ENCODE measurements around the gene PHOSPHO2.
"Not testable (repeated sequence)": the region's sequence is repeated elsewhere in the genome, so short reads cannot be mapped to it uniquely, and the experiment has no call there.

The PHOSPHO2 gene

DNA sequence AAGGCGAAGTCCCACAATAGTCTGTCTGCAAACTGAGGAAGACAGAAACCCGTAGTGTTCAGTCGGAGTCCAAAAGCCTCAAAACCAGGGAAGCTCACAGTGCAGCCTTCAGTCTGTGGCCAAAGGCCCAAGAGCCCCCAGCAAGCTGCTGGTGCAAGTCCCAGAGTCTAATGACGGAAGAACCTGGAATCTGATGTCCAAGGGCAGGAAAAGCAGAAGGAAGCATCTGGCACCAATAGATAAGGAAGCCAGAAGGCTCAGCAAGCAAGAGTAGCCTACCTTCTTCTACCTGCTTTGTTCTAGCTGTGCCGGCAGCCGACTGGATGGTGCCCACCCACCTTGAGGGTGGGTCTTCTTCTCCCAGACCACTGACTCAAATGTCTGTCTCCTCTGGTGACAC lies 21.9 kb upstream of the PHOSPHO2 start:
- H3K27ac Mint-ChIP-seq, result no peak overlapping the region
- H3K4me1 Mint-ChIP-seq (ENCODE audit: low read depth), result no peaks in the 10 kb centered on the region
- H3K9me3 Mint-ChIP-seq (ENCODE audit: low read depth), result no peaks in the 10 kb centered on the region
- H3K4me3 Mint-ChIP-seq, result no peak overlapping the region
- peaks cover 10% of the 10 kb centered on the region for H3K27me3 Mint-ChIP-seq
- no peaks in the 10 kb centered on the region for H3K36me3 Mint-ChIP-seq

DNA sequence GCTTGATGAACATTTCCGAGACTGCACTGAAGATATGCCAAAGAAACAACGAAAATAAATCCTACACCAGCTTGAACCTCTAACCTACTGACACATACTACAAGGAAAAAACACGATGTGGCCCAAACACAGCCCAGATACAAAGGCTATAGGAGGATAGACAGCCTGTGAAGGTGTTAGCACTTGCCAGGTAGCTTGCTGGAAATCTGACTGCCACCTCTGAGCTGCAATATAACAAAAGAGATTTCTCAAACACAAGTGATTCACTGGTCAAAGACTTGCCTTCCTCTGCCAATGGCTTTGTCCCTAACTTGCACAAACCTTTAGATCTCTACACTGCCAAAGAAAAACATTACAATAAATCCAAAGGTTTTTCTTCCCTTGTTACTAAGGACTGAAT lies 21.2 kb upstream of the PHOSPHO2 start:
- Mint-ChIP-seq H3K9me3 (ENCODE audit: low read depth) (no peaks in the 10 kb centered on the region), H3K4me1 (ENCODE audit: low read depth) (no peaks in the 10 kb centered on the region), H3K36me3 (no peaks in the 10 kb centered on the region), H3K27ac (no peak overlapping the region), H3K27me3 (peaks cover 10% of the 10 kb centered on the region), H3K4me3 (no peak overlapping the region)

DNA sequence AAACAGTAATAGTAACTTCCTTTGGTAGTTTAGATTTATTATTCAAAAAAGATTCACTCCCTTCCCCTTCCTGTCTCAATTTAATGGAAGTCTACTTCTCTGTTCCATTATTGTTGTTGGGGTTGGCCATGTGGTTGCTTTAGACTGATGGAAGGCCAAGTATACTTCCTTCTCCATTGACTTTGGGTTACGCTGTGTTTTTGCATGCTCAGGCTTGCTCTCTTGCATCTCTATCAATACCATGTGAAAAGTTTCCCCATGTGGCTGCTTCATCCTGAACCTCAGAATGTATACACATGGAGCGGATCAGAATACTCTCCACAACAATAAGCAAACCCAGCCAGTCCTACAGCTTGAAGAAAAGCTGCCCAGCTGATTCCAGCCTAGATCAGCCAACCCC lies 20.3 kb upstream of the PHOSPHO2 start:
- Mint-ChIP-seq H3K4me3 (no peak overlapping the region), H3K4me1 (ENCODE audit: low read depth) (no peaks in the 10 kb centered on the region), H3K27me3 (peaks cover 10% of the 10 kb centered on the region), H3K9me3 (ENCODE audit: low read depth) (no peaks in the 10 kb centered on the region), H3K36me3 (no peaks in the 10 kb centered on the region), H3K27ac (no peak overlapping the region)

DNA sequence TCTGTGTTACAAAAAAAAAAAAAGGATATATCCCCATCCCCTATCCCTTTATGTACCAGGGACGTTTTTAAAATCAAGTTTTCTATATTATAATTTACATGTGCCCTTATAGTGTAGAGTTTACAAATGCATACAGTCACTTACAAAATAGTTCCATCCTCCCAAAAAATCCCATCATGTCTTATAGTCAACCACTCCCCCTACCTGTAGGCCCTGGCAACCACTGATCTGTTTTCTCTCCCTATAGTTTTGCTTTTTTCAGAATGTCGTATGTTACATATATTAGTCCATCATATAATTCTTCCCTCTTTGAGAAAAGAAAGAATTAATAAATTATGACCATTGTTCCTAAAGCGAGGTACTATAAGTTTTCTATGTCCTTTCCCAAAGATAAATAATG lies 17.9 kb upstream of the PHOSPHO2 start:
- H3K36me3 Mint-ChIP-seq, result no peaks in the 10 kb centered on the region
- H3K27me3 Mint-ChIP-seq, result peaks cover 9% of the 10 kb centered on the region
- H3K4me3 Mint-ChIP-seq, result no peak overlapping the region
- H3K4me1 Mint-ChIP-seq (ENCODE audit: low read depth), result no peaks in the 10 kb centered on the region
- no peak overlapping the region for H3K27ac Mint-ChIP-seq
- no peaks in the 10 kb centered on the region for H3K9me3 Mint-ChIP-seq (ENCODE audit: low read depth)

DNA sequence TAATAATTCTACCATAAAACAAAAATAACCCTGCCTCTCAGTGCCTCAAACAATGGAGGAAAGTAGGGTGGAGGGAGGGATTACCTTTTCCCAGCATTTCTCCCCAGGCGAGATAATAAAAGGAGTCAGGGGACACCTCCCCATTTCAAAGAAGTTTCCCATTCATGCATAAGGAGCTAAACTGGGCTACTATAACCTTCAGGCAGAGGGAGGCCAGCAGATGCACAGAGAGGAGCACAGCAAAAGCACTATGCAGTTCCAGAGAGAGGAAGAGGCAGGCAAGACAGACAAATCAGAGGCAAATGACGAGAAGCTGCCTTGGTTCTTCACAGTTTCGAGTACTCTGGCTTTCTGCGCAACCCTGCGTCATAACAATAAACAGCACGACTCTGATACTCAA lies 17.4 kb upstream of the PHOSPHO2 start:
- Mint-ChIP-seq H3K27ac (no peak overlapping the region), H3K27me3 (peaks cover 9% of the 10 kb centered on the region), H3K9me3 (ENCODE audit: low read depth) (no peaks in the 10 kb centered on the region), H3K36me3 (no peaks in the 10 kb centered on the region), H3K4me3 (no peak overlapping the region), H3K4me1 (ENCODE audit: low read depth) (no peaks in the 10 kb centered on the region)

DNA sequence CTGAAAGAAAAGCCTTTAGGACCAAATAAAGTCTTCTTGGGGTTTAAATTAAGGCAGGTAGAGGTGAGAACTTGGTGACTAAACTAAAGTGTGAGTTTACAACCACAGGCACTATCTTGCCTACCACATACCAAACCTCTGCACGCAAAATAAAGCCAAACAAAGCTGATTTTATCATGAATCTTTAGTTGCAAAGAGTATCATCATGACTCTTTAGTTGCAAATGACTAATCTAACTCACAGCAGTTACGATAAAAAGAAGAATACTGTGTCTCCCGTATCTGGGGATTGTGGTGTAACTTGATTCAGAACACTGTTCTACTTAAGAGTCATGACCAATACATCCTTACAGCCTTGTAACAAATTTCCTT lies 11.2 kb upstream of the PHOSPHO2 start:
- no peak overlapping the region for H3K27ac Mint-ChIP-seq
- no peaks in the 10 kb centered on the region for H3K27me3 Mint-ChIP-seq
- H3K4me1 Mint-ChIP-seq (ENCODE audit: low read depth), result no peaks in the 10 kb centered on the region
- no peaks in the 10 kb centered on the region for H3K9me3 Mint-ChIP-seq (ENCODE audit: low read depth)
- H3K4me3 Mint-ChIP-seq, result no peak overlapping the region
- peaks cover 2% of the 10 kb centered on the region for H3K36me3 Mint-ChIP-seq

DNA sequence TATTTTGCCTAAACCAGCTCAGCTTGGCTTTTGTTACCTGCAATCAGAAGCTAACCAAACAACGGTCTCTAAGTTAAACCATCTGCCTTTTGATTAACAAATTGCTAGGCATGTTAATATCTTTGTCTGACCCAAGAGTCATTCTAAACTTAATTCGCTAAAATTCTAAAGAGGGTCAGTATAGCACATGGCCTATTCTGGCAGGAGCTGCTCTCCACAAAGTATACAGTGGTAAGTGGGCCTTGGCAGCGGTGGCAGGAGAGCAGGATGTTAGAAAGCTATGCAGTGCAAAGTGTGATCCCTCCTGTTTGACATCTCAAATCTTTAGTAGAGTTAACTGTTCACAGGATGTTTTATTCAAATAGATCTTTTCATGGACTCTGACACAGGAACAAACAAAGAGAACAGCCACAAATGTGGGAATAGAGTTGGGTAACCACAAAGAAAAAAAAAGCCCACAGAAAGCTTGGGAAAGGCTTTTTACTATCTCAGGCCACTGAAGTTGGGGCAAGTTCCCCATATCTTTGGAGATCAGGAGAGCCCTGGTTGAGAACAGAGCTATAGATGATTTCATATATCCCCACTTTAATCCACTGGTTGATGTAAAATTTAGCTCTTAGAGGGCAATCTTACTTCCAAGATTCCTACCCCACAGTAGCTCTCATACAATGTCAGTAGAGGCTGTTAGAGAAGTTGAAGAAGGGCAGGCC lies 10.7 kb upstream of the PHOSPHO2 start:
- Mint-ChIP-seq H3K27ac (no peak overlapping the region), H3K36me3 (peaks cover 7% of the 10 kb centered on the region), H3K27me3 (no peaks in the 10 kb centered on the region), H3K9me3 (ENCODE audit: low read depth) (no peaks in the 10 kb centered on the region), H3K4me1 (ENCODE audit: low read depth) (no peaks in the 10 kb centered on the region), H3K4me3 (no peak overlapping the region)

DNA sequence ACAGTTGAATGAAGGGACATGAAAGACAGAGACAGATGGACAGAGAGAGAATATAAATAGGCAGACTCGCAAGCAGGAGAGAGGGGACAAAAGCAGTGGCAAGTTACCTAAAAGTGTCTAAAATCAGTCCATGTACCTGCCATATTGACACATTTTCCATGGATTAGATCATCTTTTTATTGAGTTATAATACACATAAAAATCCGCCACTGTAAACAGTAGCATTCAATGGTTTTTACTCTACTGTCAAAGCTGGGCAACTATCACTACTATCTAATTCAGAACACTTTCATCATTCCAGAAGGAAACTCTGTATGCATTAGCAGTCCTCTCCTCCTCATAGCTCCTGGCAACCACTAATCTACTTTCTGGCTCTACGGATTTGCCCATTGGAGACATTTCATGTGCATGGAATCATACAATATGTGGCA lies 10.1 kb upstream of the PHOSPHO2 start:
- H3K9me3 Mint-ChIP-seq (ENCODE audit: low read depth), result no peaks in the 10 kb centered on the region
- no peaks in the 10 kb centered on the region for H3K27me3 Mint-ChIP-seq
- H3K4me3 Mint-ChIP-seq, result no peak overlapping the region
- H3K36me3 Mint-ChIP-seq, result peaks cover 10% of the 10 kb centered on the region
- no peaks in the 10 kb centered on the region for H3K4me1 Mint-ChIP-seq (ENCODE audit: low read depth)
- H3K27ac Mint-ChIP-seq, result no peak overlapping the region

DNA sequence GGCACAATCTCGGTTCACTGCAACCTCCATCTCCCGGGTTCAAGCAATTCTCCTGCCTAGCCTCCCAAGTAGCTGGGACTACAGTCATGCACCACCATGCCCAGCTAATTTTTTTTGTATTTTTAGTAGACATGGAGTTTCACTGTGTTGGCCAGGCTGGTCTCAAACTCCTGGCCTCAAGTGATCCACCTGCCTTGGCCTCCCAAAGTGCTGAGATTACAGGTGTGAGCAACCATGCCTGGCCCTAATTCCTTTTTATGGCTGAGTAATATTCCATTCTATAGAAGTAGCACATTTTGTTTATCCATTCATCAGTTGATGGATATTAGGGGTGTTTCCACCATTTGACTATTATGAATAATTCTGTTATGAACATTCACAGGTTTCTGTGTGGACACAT lies 9.6 kb upstream of the PHOSPHO2 start:
- not testable (repeated sequence) for H3K4me3 Mint-ChIP-seq; H3K27ac Mint-ChIP-seq; H3K4me1 Mint-ChIP-seq (ENCODE audit: low read depth); H3K9me3 Mint-ChIP-seq (ENCODE audit: low read depth); H3K27me3 Mint-ChIP-seq
- H3K36me3 Mint-ChIP-seq, result peaks cover 13% of the 10 kb centered on the region

DNA sequence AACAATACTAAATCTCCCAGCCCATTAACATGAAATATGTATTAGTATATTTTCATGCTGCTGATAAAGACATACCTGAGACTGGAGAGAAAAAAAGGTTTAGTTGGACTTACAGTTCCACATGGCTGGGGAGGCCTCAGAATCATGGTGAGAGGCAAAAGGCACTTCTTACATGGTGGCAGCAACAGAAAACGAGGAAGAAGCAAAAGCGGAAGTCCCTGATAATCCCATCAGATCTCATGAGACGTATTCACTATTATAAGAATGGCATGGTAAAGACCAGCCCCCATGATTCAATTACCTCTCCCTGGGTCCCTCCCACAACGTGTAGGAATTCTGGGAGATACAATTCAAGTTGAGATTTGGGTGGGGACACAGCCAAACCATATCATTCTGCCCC lies 7.4 kb upstream of the PHOSPHO2 start:
- not testable (repeated sequence) for H3K27me3 Mint-ChIP-seq; H3K27ac Mint-ChIP-seq; H3K4me3 Mint-ChIP-seq; H3K9me3 Mint-ChIP-seq (ENCODE audit: low read depth); H3K4me1 Mint-ChIP-seq (ENCODE audit: low read depth)
- H3K36me3 Mint-ChIP-seq, result peaks cover 18% of the 10 kb centered on the region

DNA sequence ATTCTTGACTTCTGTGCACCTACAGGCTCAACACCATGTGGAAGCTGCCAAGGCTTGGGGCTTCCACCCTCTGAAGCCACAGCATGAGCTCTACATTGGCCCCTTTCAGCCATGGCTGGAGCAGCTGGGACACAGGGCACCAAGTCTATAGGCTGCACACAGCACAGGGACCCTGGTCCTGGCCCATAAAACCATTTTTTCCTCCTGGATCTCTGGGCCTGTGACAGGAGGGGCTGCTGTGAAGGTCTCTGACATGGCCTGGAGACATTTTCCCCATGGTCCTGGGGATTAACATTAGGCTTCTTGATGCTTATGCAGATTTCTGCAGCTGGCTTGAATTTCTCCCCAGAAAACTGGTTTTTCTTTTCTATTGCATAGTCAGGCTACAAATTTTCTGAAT lies 6.3 kb upstream of the PHOSPHO2 start:
- not testable (repeated sequence) for H3K27ac Mint-ChIP-seq; H3K4me1 Mint-ChIP-seq (ENCODE audit: low read depth); H3K27me3 Mint-ChIP-seq; H3K9me3 Mint-ChIP-seq (ENCODE audit: low read depth); H3K4me3 Mint-ChIP-seq
- H3K36me3 Mint-ChIP-seq, result peaks cover 18% of the 10 kb centered on the region

DNA sequence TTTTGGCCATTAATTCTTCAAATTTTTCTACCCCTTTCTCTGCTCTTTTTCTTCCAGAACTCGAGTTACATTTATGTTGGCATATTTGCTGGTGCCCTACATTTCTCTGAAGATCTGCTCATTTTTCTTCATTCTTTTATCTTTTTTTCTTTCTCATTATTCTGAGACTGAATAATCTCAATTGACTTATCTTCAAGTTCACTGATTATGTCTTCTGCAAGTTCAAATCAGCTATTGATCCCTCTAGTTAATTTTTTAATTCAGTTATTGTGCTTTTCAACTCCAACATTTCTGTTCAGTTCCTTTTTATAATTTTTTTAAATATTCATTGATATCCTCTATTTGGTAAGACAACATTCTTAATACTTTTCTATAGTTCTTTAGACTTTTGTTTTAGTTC lies 3.3 kb upstream of the PHOSPHO2 start:
- peaks cover 1% of the 10 kb centered on the region for H3K27me3 Mint-ChIP-seq

DNA sequence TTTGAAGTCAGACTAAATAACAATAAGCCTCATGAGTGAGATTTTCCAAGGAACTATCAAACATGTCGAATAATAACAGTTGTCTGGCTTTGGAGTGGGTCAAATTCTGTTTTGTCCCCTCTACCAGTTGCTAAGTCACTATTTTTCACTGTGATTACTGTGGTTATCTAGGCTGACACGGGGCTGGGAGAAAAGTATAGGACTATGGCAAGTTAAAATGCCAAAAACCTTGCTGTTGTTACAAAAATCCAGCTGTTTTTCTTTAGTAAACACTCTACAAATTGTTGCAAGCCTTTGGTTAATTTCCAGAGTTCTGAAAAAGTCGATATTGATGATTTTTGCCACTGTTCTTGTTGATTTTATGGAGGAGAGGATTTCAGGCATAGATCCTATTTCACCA lies 1.6 kb upstream of the PHOSPHO2 start:
- no peak overlapping the region for H3K4me3 Mint-ChIP-seq
- no peak overlapping the region for H3K27ac Mint-ChIP-seq

More for the DNA sequence above, 3.3 kb upstream of the PHOSPHO2 start:
- no peak overlapping the region for H3K4me3 Mint-ChIP-seq
- peaks cover 21% of the 10 kb centered on the region for H3K4me1 Mint-ChIP-seq (ENCODE audit: low read depth)
- H3K9me3 Mint-ChIP-seq (ENCODE audit: low read depth), result peaks cover 5% of the 10 kb centered on the region
- peaks cover 18% of the 10 kb centered on the region for H3K36me3 Mint-ChIP-seq
- no peak overlapping the region for H3K27ac Mint-ChIP-seq

DNA sequence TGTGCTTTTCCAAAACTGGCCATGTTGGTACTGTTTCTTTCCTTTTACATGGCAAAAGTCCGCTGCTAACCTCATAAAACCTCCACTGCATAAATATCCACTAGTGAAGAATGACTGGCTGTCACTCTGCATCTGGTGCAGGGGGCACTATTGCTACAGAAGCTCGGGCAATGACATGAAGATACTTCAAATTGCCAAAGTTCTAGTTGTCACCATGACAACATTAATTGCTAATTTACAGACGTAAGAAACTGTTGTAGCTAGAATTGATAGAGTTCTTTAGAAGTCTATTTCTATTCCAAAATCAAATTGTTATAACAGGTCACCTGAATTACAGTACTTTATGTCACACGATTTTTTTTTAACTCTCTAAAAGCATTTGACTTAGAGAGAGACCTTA lies 909 bp upstream of the PHOSPHO2 start:
- peaks cover 5% of the 10 kb centered on the region for H3K9me3 Mint-ChIP-seq (ENCODE audit: low read depth)
- peaks cover 24% of the 10 kb centered on the region for H3K4me1 Mint-ChIP-seq (ENCODE audit: low read depth)
- peak overlapping the region; percentile 97 for H3K4me3 Mint-ChIP-seq
- peak overlapping the region; percentile 89 for H3K27ac Mint-ChIP-seq
- peaks cover 16% of the 10 kb centered on the region for H3K36me3 Mint-ChIP-seq
- peaks cover 1% of the 10 kb centered on the region for H3K27me3 Mint-ChIP-seq

More for the DNA sequence above, 1.6 kb upstream of the PHOSPHO2 start:
- peaks cover 5% of the 10 kb centered on the region for H3K9me3 Mint-ChIP-seq (ENCODE audit: low read depth)
- H3K36me3 Mint-ChIP-seq, result peaks cover 19% of the 10 kb centered on the region
- H3K4me1 Mint-ChIP-seq (ENCODE audit: low read depth), result peaks cover 24% of the 10 kb centered on the region
- peaks cover 1% of the 10 kb centered on the region for H3K27me3 Mint-ChIP-seq

DNA sequence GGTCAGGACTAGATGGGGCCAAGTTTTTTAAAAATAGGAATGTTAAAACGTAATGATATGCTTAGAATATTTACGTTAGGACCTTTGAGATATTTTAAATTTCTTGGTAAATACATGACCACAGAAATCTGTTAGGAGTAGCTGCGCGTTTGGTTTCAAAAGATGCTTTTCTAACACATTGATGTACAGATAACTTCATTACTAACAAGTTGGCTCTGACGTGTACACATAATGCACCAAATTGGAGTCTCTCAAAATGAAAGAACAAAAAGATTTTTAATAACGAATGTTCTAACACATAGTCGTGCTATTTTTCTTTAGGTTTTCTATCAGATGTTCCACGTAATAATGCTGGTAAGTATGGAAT lies 608 bp downstream of the PHOSPHO2 start:
- H3K36me3 Mint-ChIP-seq, result peaks cover 13% of the 10 kb centered on the region
- H3K27ac Mint-ChIP-seq, result peak overlapping the region; percentile 89
- peak overlapping the region; percentile 97 for H3K4me3 Mint-ChIP-seq
- H3K27me3 Mint-ChIP-seq, result peaks cover 1% of the 10 kb centered on the region
- H3K4me1 Mint-ChIP-seq (ENCODE audit: low read depth), result peaks cover 24% of the 10 kb centered on the region
- H3K9me3 Mint-ChIP-seq (ENCODE audit: low read depth), result peaks cover 5% of the 10 kb centered on the region

DNA sequence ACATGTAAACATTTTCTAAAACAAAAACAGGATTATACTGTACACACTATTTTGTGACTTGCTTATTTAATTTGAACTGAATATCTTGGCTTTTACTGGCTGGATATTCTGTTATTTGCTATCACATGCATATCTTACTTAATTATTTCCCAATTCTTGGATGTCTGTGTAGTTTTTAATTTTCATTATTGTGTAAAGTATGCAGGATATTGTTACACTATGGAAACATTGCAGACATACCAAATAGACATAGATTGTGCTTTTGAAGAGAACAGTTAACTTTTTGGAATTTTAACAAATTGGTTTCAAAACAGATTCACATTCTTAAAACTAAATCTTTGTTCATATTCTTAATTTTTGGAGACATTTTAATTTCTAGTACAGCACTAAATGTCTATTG lies 2.1 kb downstream of the PHOSPHO2 start:
- peaks cover 13% of the 10 kb centered on the region for H3K36me3 Mint-ChIP-seq
- H3K27me3 Mint-ChIP-seq, result peaks cover 1% of the 10 kb centered on the region
- H3K4me1 Mint-ChIP-seq (ENCODE audit: low read depth), result peaks cover 24% of the 10 kb centered on the region
- peaks cover 4% of the 10 kb centered on the region for H3K9me3 Mint-ChIP-seq (ENCODE audit: low read depth)
- no peak overlapping the region for H3K4me3 Mint-ChIP-seq
- no peak overlapping the region for H3K27ac Mint-ChIP-seq
